A673 (cell line): ENCODE data around the gene KLHDC8B. TPM values are rescaled to one million over a fixed set of nuclear protein-coding genes. Genes with fewer than 3 reads are reported as not detected.

Source experiments
- BruUV-seq: library from RNA; stranded (reverse); fragments of 400-500 nt; replicated peaks from 2 replicates; lab custom pipeline; 2021; lab: Mats Ljungman, UMichigan
- CTCF ChIA-PET: fragments of 300-600 bp; sonication (Branson Sonifier 250); formaldehyde crosslinking; loops from one replicate; lab custom pipeline; 2022; ENCODE audit warnings: antibody characterized with exemption; lab: Charles Lee
- POLR2A ChIA-PET: fragments of 300-600 bp; sonication (Branson Sonifier 250); formaldehyde crosslinking; loops from one replicate; lab custom pipeline; 2022; ENCODE audit warnings: antibody characterized with exemption; ENCODE audit not compliant: low non-redundant PET; lab: Charles Lee
- DNase-seq: peaks from one replicate; pipeline ENCODE4 v3.0.0-alpha.2; 2015; ENCODE audit warnings: low spot score
- H3K27ac ChIP-seq: fragments of 200-600 bp; sonication (generic); 2 replicates; pipeline ENCODE4 v1.5.1; 2016; ENCODE audit warnings: mixed run types, low read depth, mild to moderate bottlenecking, mixed read lengths, antibody characterized with exemption, low read length; ENCODE audit not compliant: poor library complexity, severe bottlenecking
- H3K27me3 ChIP-seq: fragments of 200-600 bp; sonication (generic); replicated peaks from 2 replicates; pipeline ENCODE4 v1.6.1; 2017; ENCODE audit warnings: mixed run types, low read depth, mild to moderate bottlenecking, mixed read lengths, antibody characterized with exemption, low read length; ENCODE audit not compliant: insufficient read depth, poor library complexity
- H3K36me3 ChIP-seq: fragments of 200-600 bp; sonication (generic); 2 replicates; pipeline ENCODE4 v1.6.1; 2016; ENCODE audit warnings: mixed run types, mild to moderate bottlenecking, mixed read lengths, antibody characterized with exemption, low read length; ENCODE audit not compliant: insufficient read depth, poor library complexity, severe bottlenecking
- H3K4me1 ChIP-seq: fragments of 200-600 bp; sonication (generic); 2 replicates; pipeline ENCODE4 v1.6.1; 2017; ENCODE audit warnings: mixed run types, mild to moderate bottlenecking, mixed read lengths, antibody characterized with exemption, low read length; ENCODE audit not compliant: insufficient read depth, poor library complexity, severe bottlenecking
- H3K4me3 ChIP-seq: fragments of 200-600 bp; sonication (generic); 2 replicates; pipeline ENCODE4 v1.5.1; 2016; ENCODE audit warnings: low read depth, mixed run types, mild to moderate bottlenecking, mixed read lengths, low read length; ENCODE audit not compliant: poor library complexity, severe bottlenecking
- H3K9me3 ChIP-seq: fragments of 200-600 bp; sonication (generic); 2 replicates; pipeline ENCODE4 v1.6.1; 2016; ENCODE audit warnings: mixed run types, low read depth, mild to moderate bottlenecking, mixed read lengths, antibody characterized with exemption, low read length; ENCODE audit not compliant: poor library complexity, severe bottlenecking
- EZH2 ChIP-seq: fragments of 200-600 bp; sonication (generic); IDR thresholded peaks from 2 replicates; pipeline ENCODE4 v1.6.1; 2017; ENCODE audit warnings: borderline replicate concordance, low read depth, mild to moderate bottlenecking, mixed read lengths, antibody characterized with exemption, low read length; ENCODE audit not compliant: poor library complexity, severe bottlenecking
- intact Hi-C: fragments of 100-400 bp; cut with micrococcal nuclease; formaldehyde crosslinking; loops from one replicate; pipeline ENCODE4 v1.10.0; 2022; ENCODE audit not compliant: unreplicated experiment
- total RNA-seq: library from RNA; stranded (reverse); gene quantifications from 2 replicates; pipeline ENCODE4 v1.2.3, GENCODE V29; 2021
- TF ChIP-seq, protein P1 (sequence below): fragments of 300-800, 200-600 bp; sonication (generic); conservative IDR thresholded peaks from 2 replicates; pipeline ENCODE4 v1.5.1; 2017; ENCODE audit warnings: low read depth, mild to moderate bottlenecking, antibody characterized with exemption, low read length, moderate library complexity, mixed read lengths

KLHDC8B gene
- total RNA-seq, 1 experiment from 2014 or later: 5.1 TPM

GRCh38 chr3:49157289-49157688 lies 14.1 kb upstream of the KLHDC8B start:
- Histone ChIP-seq H3K9me3 (no peaks in the 10 kb centered on the region), H3K27me3 (no peaks in the 10 kb centered on the region), H3K4me1 (no peaks in the 10 kb centered on the region), H3K4me3 (no peak overlapping the region), H3K27ac (no peak overlapping the region), H3K36me3 (no peaks in the 10 kb centered on the region)
- DNase-seq: no peak
- BruUV-seq: no TSS peak
- ChIA-PET POLR2A (no interaction called here), CTCF (no interaction called here)
- TF ChIP-seq, protein P1, sequence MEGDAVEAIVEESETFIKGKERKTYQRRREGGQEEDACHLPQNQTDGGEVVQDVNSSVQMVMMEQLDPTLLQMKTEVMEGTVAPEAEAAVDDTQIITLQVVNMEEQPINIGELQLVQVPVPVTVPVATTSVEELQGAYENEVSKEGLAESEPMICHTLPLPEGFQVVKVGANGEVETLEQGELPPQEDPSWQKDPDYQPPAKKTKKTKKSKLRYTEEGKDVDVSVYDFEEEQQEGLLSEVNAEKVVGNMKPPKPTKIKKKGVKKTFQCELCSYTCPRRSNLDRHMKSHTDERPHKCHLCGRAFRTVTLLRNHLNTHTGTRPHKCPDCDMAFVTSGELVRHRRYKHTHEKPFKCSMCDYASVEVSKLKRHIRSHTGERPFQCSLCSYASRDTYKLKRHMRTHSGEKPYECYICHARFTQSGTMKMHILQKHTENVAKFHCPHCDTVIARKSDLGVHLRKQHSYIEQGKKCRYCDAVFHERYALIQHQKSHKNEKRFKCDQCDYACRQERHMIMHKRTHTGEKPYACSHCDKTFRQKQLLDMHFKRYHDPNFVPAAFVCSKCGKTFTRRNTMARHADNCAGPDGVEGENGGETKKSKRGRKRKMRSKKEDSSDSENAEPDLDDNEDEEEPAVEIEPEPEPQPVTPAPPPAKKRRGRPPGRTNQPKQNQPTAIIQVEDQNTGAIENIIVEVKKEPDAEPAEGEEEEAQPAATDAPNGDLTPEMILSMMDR: no peak
- TF ChIP-seq EZH2: no peak
- intact Hi-C loops: no loop called here

- CTCF ChIA-PET: no interaction called here
- no peak for DNase-seq
- intact Hi-C loops: no loop called here
- no peak overlapping the region for H3K27ac ChIP-seq
- H3K4me3 ChIP-seq: no peak overlapping the region
- H3K4me1 ChIP-seq: no peaks in the 10 kb centered on the region
- no TSS peak for BruUV-seq
- H3K36me3 ChIP-seq: no peaks in the 10 kb centered on the region
- no peaks in the 10 kb centered on the region for H3K9me3 ChIP-seq
- POLR2A ChIA-PET: no interaction called here
- TF ChIP-seq, protein P1: no peak; the same call in 1 of the 2 replicates
- no peak for TF ChIP-seq EZH2
- H3K27me3 ChIP-seq: no peaks in the 10 kb centered on the region
Measured at GRCh38 chr3:49158103-49158709, 13.2 kb upstream of the KLHDC8B start.

DNA sequence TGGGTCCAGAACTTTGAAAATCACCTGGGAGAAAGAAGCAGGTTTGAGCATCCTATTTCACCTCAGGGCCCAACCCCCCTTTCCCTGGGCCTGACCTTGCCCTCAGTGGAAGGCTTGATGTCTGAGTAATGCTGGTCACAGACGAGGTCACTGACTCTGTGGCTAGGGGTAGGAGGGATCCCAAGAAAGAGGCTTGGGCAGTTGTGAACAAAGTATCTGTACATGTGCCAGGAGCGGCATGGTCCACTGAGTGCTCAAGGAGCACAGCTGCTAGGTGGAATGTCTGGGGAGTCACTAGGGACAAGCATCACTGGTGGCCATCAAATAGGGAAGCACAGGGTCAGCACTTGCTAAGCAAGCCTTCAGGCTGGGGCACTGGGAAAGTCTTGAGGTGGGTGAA lies 12.6 kb upstream of the KLHDC8B start:
- DNase-seq: no peak
- intact Hi-C loops: no loop called here
- no peaks in the 10 kb centered on the region for H3K9me3 ChIP-seq
- no TSS peak for BruUV-seq
- TF ChIP-seq EZH2: no peak
- TF ChIP-seq, protein P1: no peak
- H3K4me1 ChIP-seq: no peaks in the 10 kb centered on the region
- H3K4me3 ChIP-seq: no peak overlapping the region
- H3K27ac ChIP-seq: no peak overlapping the region
- ChIA-PET CTCF (no interaction called here), POLR2A (no interaction called here)
- no peaks in the 10 kb centered on the region for H3K27me3 ChIP-seq
- H3K36me3 ChIP-seq: no peaks in the 10 kb centered on the region
